Mesenchymal stem cell (in vitro differentiated cells and primary cell): ENCODE results near the gene SERGEF.

Source experiments
- DNase-seq: peaks from one replicate; pipeline ENCODE4 v3.0.0-alpha.2; 2013
- H2AFZ ChIP-seq: one replicate; pipeline ENCODE4 v1.6.1; 2013; ENCODE audit warnings: low read depth, mild to moderate bottlenecking, control low read depth, inconsistent platforms, low read length, moderate library complexity
- H2AK5ac ChIP-seq: 2 replicates; pipeline ENCODE4 v1.6.1; 2013; ENCODE audit warnings: low read length, moderate library complexity, mild to moderate bottlenecking, inconsistent platforms; ENCODE audit not compliant: severe bottlenecking
- H2BK120ac ChIP-seq: one replicate; pipeline ENCODE4 v1.6.1; 2013; ENCODE audit warnings: low read depth, mild to moderate bottlenecking, inconsistent platforms, low read length, moderate library complexity
- H2BK12ac ChIP-seq, 2 experiments: one replicate each; pipeline ENCODE4 v1.6.1; 2013; ENCODE audit warnings: inconsistent platforms in 2 of 2, low read length in 2 of 2, mild to moderate bottlenecking in 2 of 2, moderate library complexity in 2 of 2, control low read depth in 1 of 2
- H2BK15ac ChIP-seq: one replicate; pipeline ENCODE4 v1.6.1; 2013; ENCODE audit warnings: mild to moderate bottlenecking, low read depth, inconsistent platforms; ENCODE audit not compliant: poor library complexity, severe bottlenecking
- H2BK5ac ChIP-seq: 2 replicates; pipeline ENCODE4 v1.6.1; 2013; ENCODE audit warnings: low read depth, mild to moderate bottlenecking, low read length, control low read depth, inconsistent platforms; ENCODE audit not compliant: poor library complexity, severe bottlenecking
- H3K14ac ChIP-seq, 2 experiments: one replicate each; pipeline ENCODE4 v1.6.1; 2013; ENCODE audit warnings: inconsistent platforms in 2 of 2, low read length in 2 of 2, control low read depth in 1 of 2, mild to moderate bottlenecking in 1 of 2, moderate library complexity in 1 of 2
- H3K18ac ChIP-seq, 2 experiments: one replicate each; pipeline ENCODE4 v1.6.1; 2013; ENCODE audit warnings: inconsistent platforms in 2 of 2, low read length in 2 of 2, control low read depth in 1 of 2, low read depth in 1 of 2, mild to moderate bottlenecking in 1 of 2
- H3K23ac ChIP-seq, 2 experiments: one replicate each; pipeline ENCODE4 v1.6.1; 2013; ENCODE audit warnings: inconsistent platforms in 2 of 2, low read length in 2 of 2, mild to moderate bottlenecking in 2 of 2, moderate library complexity in 2 of 2, control low read depth in 1 of 2
- H3K27ac ChIP-seq: 2 replicates; pipeline ENCODE4 v1.5.1; 2013; ENCODE audit warnings: mild to moderate bottlenecking, moderate library complexity, low read length, control low read depth, inconsistent platforms; ENCODE audit not compliant: poor library complexity, severe bottlenecking
- H3K27me3 ChIP-seq, 2 experiments: 2 replicates each; pipeline versions ENCODE4 v1.6.1 to v1.7.0; 2013; ENCODE audit warnings: low read length in 2 of 2, mild to moderate bottlenecking in 2 of 2, moderate library complexity in 2 of 2, control low read depth in 1 of 2, inconsistent platforms in 1 of 2; ENCODE audit not compliant: control insufficient read depth in 1 of 2, insufficient read depth in 1 of 2
- H3K36me3 ChIP-seq, 2 experiments: 2 replicates each; pipeline versions ENCODE4 v1.6.1 to v1.7.0; 2013; ENCODE audit warnings: low read length in 2 of 2, control low read depth in 1 of 2, inconsistent platforms in 1 of 2, low read depth in 1 of 2, mild to moderate bottlenecking in 1 of 2; ENCODE audit not compliant: insufficient read depth in 2 of 2, control insufficient read depth in 1 of 2
- H3K4ac ChIP-seq, 2 experiments: one replicate each; pipeline ENCODE4 v1.6.1; 2013; ENCODE audit warnings: inconsistent platforms in 2 of 2, low read length in 2 of 2, mild to moderate bottlenecking in 2 of 2, moderate library complexity in 2 of 2, control low read depth in 1 of 2, low read depth in 1 of 2
- H3K4me1 ChIP-seq: 2 replicates; pipeline ENCODE4 v1.6.1; 2013; ENCODE audit warnings: low read depth, low read length, control low read depth; ENCODE audit not compliant: control insufficient read depth, insufficient read depth
- H3K4me2 ChIP-seq: 2 replicates; pipeline ENCODE4 v1.6.1; 2013; ENCODE audit warnings: low read length, mild to moderate bottlenecking, inconsistent platforms; ENCODE audit not compliant: poor library complexity, severe bottlenecking
- H3K4me3 ChIP-seq, 2 experiments: 2 replicates each; pipeline versions ENCODE4 v1.5.1 to v1.7.0; 2013; ENCODE audit warnings: low read length in 2 of 2, mild to moderate bottlenecking in 2 of 2, control low read depth in 1 of 2, low read depth in 1 of 2; ENCODE audit not compliant: insufficient read depth in 1 of 2
- H3K79me1 ChIP-seq: replicated peaks from 2 replicates; pipeline ENCODE4 v1.6.1; 2013; ENCODE audit warnings: mild to moderate bottlenecking, control low read depth, low read length, inconsistent platforms; ENCODE audit not compliant: poor library complexity, severe bottlenecking
- H3K9ac ChIP-seq: 2 replicates; pipeline ENCODE4 v1.7.0; 2013; ENCODE audit warnings: mild to moderate bottlenecking, low read length, moderate library complexity
- H3K9me3 ChIP-seq: 2 replicates; pipeline ENCODE4 v1.7.0; 2013; ENCODE audit warnings: mild to moderate bottlenecking, low read length; ENCODE audit not compliant: control insufficient read depth
- H4K8ac ChIP-seq: one replicate; pipeline ENCODE4 v1.6.1; 2013; ENCODE audit warnings: inconsistent platforms, mild to moderate bottlenecking, low read length, moderate library complexity
- H4K91ac ChIP-seq: one replicate; pipeline ENCODE4 v1.6.1; 2013; ENCODE audit warnings: mild to moderate bottlenecking, low read length, inconsistent platforms
- WGBS: methylation state at CpG from one replicate; pipeline ENCODE4 v1.1.7; 2013; ENCODE audit warnings: mixed read lengths; 5-methylcytosine and 5-hydroxymethylcytosine counted together

The SERGEF gene

GRCh38 chr11:17853280-17853679 lies 159.6 kb downstream of the SERGEF start:
- DNase-seq, result no peak

GRCh38 chr11:17852246-17852645 lies 160.6 kb downstream of the SERGEF start:
- DNase-seq, result no peak
- Histone ChIP-seq H2BK15ac (no peak overlapping the region), H2AFZ (no peak overlapping the region), H3K4me1 (no peaks in the 10 kb centered on the region), H2BK5ac (no peak overlapping the region), H3K23ac (no peak overlapping the region), H3K9me3 (no peaks in the 10 kb centered on the region), H3K27me3 (no peaks in the 10 kb centered on the region), H3K9ac (no peak overlapping the region), H3K27ac (no peak overlapping the region), H2BK120ac (no peak overlapping the region), H2AK5ac (no peak overlapping the region), H2BK12ac (no peak overlapping the region), H4K8ac (no peak overlapping the region), H3K18ac (no peak overlapping the region), H3K4me2 (no peak overlapping the region), H3K14ac (no peak overlapping the region), H3K79me1 (no peaks in the 10 kb centered on the region), H3K4me3 (no peak overlapping the region), H3K36me3 (no peaks in the 10 kb centered on the region), H4K91ac (no peak overlapping the region), H3K4ac (no peak overlapping the region)
- WGBS, result 100% methylated on average over 1 of the region's 1 CpG

More at GRCh38 chr11:17853280-17853679, 159.6 kb downstream of the SERGEF start:
- no peak overlapping the region for H4K8ac ChIP-seq
- H3K27ac ChIP-seq, result no peak overlapping the region
- H3K14ac ChIP-seq, result no peak overlapping the region
- H2AFZ ChIP-seq, result no peak overlapping the region
- no peak overlapping the region for H2AK5ac ChIP-seq
- no peaks in the 10 kb centered on the region for H3K27me3 ChIP-seq
- H3K9me3 ChIP-seq, result no peaks in the 10 kb centered on the region
- H3K23ac ChIP-seq, result no peak overlapping the region
- H3K79me1 ChIP-seq, result no peaks in the 10 kb centered on the region
- no peak overlapping the region for H4K91ac ChIP-seq
- H3K18ac ChIP-seq, result no peak overlapping the region
- no peak overlapping the region for H2BK15ac ChIP-seq
- H3K36me3 ChIP-seq, result no peaks in the 10 kb centered on the region
- H3K4me2 ChIP-seq, result no peak overlapping the region
- no peak overlapping the region for H2BK120ac ChIP-seq
- no peak overlapping the region for H2BK12ac ChIP-seq
- H2BK5ac ChIP-seq, result no peak overlapping the region
- no peak overlapping the region for H3K4me3 ChIP-seq
- H3K4me1 ChIP-seq, result no peaks in the 10 kb centered on the region
- no peak overlapping the region for H3K4ac ChIP-seq
- H3K9ac ChIP-seq, result no peak overlapping the region
- 71% methylated on average over 4 of the region's 4 CpGs for WGBS

GRCh38 chr11:17851697-17852096 lies 161.2 kb downstream of the SERGEF start:
- Histone ChIP-seq H2BK120ac (no peak overlapping the region), H4K8ac (no peak overlapping the region)

GRCh38 chr11:17850336-17850735 lies 162.5 kb downstream of the SERGEF start:
- no peak overlapping the region for H4K91ac ChIP-seq
- no peak overlapping the region for H3K4me3 ChIP-seq
- H3K4ac ChIP-seq, result no peak overlapping the region
- DNase-seq, result no peak
- H3K79me1 ChIP-seq, result no peaks in the 10 kb centered on the region
- no peak overlapping the region for H4K8ac ChIP-seq
- no peak overlapping the region for H3K4me2 ChIP-seq
- H3K36me3 ChIP-seq, result no peaks in the 10 kb centered on the region
- H2AFZ ChIP-seq, result no peak overlapping the region
- no peak overlapping the region for H2BK5ac ChIP-seq
- no peaks in the 10 kb centered on the region for H3K9me3 ChIP-seq
- no peak overlapping the region for H3K9ac ChIP-seq
- no peak overlapping the region for H3K23ac ChIP-seq
- no peak overlapping the region for H3K27ac ChIP-seq
- no peak overlapping the region for H3K18ac ChIP-seq
- no peak overlapping the region for H2BK15ac ChIP-seq
- no peaks in the 10 kb centered on the region for H3K27me3 ChIP-seq
- H3K14ac ChIP-seq, result no peak overlapping the region
- WGBS, result 100% methylated on average over 1 of the region's 2 CpGs
- H2AK5ac ChIP-seq, result no peak overlapping the region
- peaks cover 4% of the 10 kb centered on the region for H3K4me1 ChIP-seq
- H2BK120ac ChIP-seq, result no peak overlapping the region
- H2BK12ac ChIP-seq, result no peak overlapping the region

More at GRCh38 chr11:17851697-17852096, 161.2 kb downstream of the SERGEF start:
- Histone ChIP-seq H3K14ac (no peak overlapping the region), H3K4me1 (peaks cover 4% of the 10 kb centered on the region), H3K79me1 (no peaks in the 10 kb centered on the region), H3K9me3 (no peaks in the 10 kb centered on the region), H3K18ac (no peak overlapping the region), H3K4me2 (no peak overlapping the region), H3K27ac (no peak overlapping the region), H2AK5ac (no peak overlapping the region), H3K9ac (no peak overlapping the region), H3K23ac (no peak overlapping the region), H4K91ac (no peak overlapping the region), H3K4me3 (no peak overlapping the region), H2BK5ac (no peak overlapping the region), H3K4ac (no peak overlapping the region), H3K36me3 (no peaks in the 10 kb centered on the region), H2BK12ac (no peak overlapping the region), H2AFZ (no peak overlapping the region), H3K27me3 (no peaks in the 10 kb centered on the region), H2BK15ac (no peak overlapping the region)
- no peak for DNase-seq
- WGBS, result no CpG with 5 or more reads among the region's 1 CpG
